Mesendoderm (in vitro differentiated cells): Measurements from ENCODE around the gene CD7.

Source experiments
- DNase-seq: peaks from one replicate; pipeline ENCODE4 v3.0.0; 2013
- H2AK5ac ChIP-seq: 2 replicates; pipeline ENCODE4 v1.6.1; 2013; ENCODE audit warnings: low read length, inconsistent platforms
- H2BK120ac ChIP-seq: 2 replicates; pipeline ENCODE4 v1.6.1; 2013; ENCODE audit warnings: low read depth, mild to moderate bottlenecking, low read length, moderate library complexity, mixed read lengths
- H2BK15ac ChIP-seq: replicated peaks from 2 replicates; pipeline ENCODE4 v1.6.1; 2013; ENCODE audit warnings: low read depth, mild to moderate bottlenecking, moderate library complexity
- H2BK5ac ChIP-seq: 2 replicates; pipeline ENCODE4 v1.6.1; 2013; ENCODE audit warnings: low read length, inconsistent platforms
- H3K18ac ChIP-seq: 2 replicates; pipeline ENCODE4 v1.6.1; 2013; ENCODE audit warnings: mild to moderate bottlenecking, low read length, mixed read lengths
- H3K23ac ChIP-seq: one replicate; pipeline ENCODE4 v1.6.1; 2013; ENCODE audit warnings: low read length
- H3K27ac ChIP-seq: 2 replicates; pipeline ENCODE4 v1.5.1; 2013; ENCODE audit warnings: low read depth, mild to moderate bottlenecking, inconsistent platforms, low read length, moderate library complexity
- H3K27me3 ChIP-seq: 2 replicates; pipeline ENCODE4 v1.6.1; 2013; ENCODE audit warnings: low read length, control low read depth, mild to moderate bottlenecking, inconsistent platforms; ENCODE audit not compliant: insufficient read depth, poor library complexity
- H3K36me3 ChIP-seq: 2 replicates; pipeline ENCODE4 v1.6.1; 2013; ENCODE audit warnings: low read length, inconsistent platforms; ENCODE audit not compliant: control insufficient read depth, insufficient read depth
- H3K4ac ChIP-seq: one replicate; pipeline ENCODE4 v1.6.1; 2013; ENCODE audit warnings: low read depth, mild to moderate bottlenecking, low read length, moderate library complexity
- H3K4me1 ChIP-seq: 2 replicates; pipeline ENCODE4 v1.6.1; 2013; ENCODE audit warnings: low read depth, low read length, inconsistent platforms; ENCODE audit not compliant: control insufficient read depth
- H3K4me2 ChIP-seq: 2 replicates; pipeline ENCODE4 v1.6.1; 2013; ENCODE audit warnings: low read length
- H3K4me3 ChIP-seq: 2 replicates; pipeline ENCODE4 v1.5.1; 2013; ENCODE audit warnings: mild to moderate bottlenecking, low read length
- H3K56ac ChIP-seq: one replicate; pipeline ENCODE4 v1.6.1; 2013; ENCODE audit warnings: low read length
- H3K79me1 ChIP-seq: 2 replicates; pipeline ENCODE4 v1.6.1; 2013; ENCODE audit warnings: low read length, inconsistent platforms
- H3K79me2 ChIP-seq: 2 replicates; pipeline ENCODE4 v1.6.1; 2013; ENCODE audit warnings: mild to moderate bottlenecking, low read length; ENCODE audit not compliant: control insufficient read depth, insufficient read depth
- H3K9ac ChIP-seq: 2 replicates; pipeline ENCODE4 v1.6.1; 2013; ENCODE audit warnings: low read length, inconsistent platforms
- H4K5ac ChIP-seq: one replicate; pipeline ENCODE4 v1.6.1; 2013; ENCODE audit warnings: low read length
- H4K8ac ChIP-seq: one replicate; pipeline ENCODE4 v1.6.1; 2013; ENCODE audit warnings: low read depth, mild to moderate bottlenecking, control low read depth, low read length, moderate library complexity
- WGBS: extraction: QIAGEN DNeasy Blood & Tissue Kit; methylation state at CpG from one replicate; pipeline ENCODE4 v1.1.7; 2013; ENCODE audit warnings: low lambda C conversion rate, missing lambda C conversion rate; ENCODE audit not compliant: insufficient coverage; ENCODE audit errors: extremely low coverage; 5-methylcytosine and 5-hydroxymethylcytosine counted together

CD7 gene

GRCh38 chr17:82344175-82344907 lies 26.9 kb upstream of the CD7 start:
- Histone ChIP-seq H3K4me2 (no peak overlapping the region), H3K4me1 (no peaks in the 10 kb centered on the region), H3K27ac (no peak overlapping the region), H2AK5ac (no peak overlapping the region), H2BK120ac (no peak overlapping the region), H2BK5ac (no peak overlapping the region), H3K4me3 (no peak overlapping the region), H2BK15ac (no peak overlapping the region), H4K8ac (no peak overlapping the region), H3K79me2 (no peaks in the 10 kb centered on the region), H3K23ac (no peak overlapping the region), H3K36me3 (no peaks in the 10 kb centered on the region), H3K79me1 (no peaks in the 10 kb centered on the region), H3K9ac (no peak overlapping the region), H3K27me3 (no peaks in the 10 kb centered on the region), H3K4ac (no peak overlapping the region), H3K56ac (no peak overlapping the region), H4K5ac (no peak overlapping the region), H3K18ac (no peak overlapping the region)
- WGBS: no CpG with 5 or more reads among the region's 24 CpGs
- DNase-seq: no peak

- Histone ChIP-seq H2BK120ac (no peak overlapping the region), H3K36me3 (no peaks in the 10 kb centered on the region), H2BK15ac (no peak overlapping the region), H3K79me2 (no peaks in the 10 kb centered on the region), H3K4ac (no peak overlapping the region), H3K4me2 (no peak overlapping the region), H3K79me1 (no peaks in the 10 kb centered on the region), H3K4me1 (no peaks in the 10 kb centered on the region), H3K56ac (no peak overlapping the region), H3K18ac (no peak overlapping the region), H3K27me3 (no peaks in the 10 kb centered on the region), H3K23ac (no peak overlapping the region), H2BK5ac (no peak overlapping the region), H3K4me3 (no peak overlapping the region), H4K5ac (no peak overlapping the region), H2AK5ac (no peak overlapping the region), H4K8ac (no peak overlapping the region), H3K27ac (no peak overlapping the region), H3K9ac (no peak overlapping the region)
- DNase-seq: peak; percentile 44
- no CpG with 5 or more reads among the region's 5 CpGs for WGBS
Measured at GRCh38 chr17:82343560-82343959, 26.2 kb upstream of the CD7 start.

GRCh38 chr17:82342361-82343079 lies 25.1 kb upstream of the CD7 start:
- H3K4me1 ChIP-seq: no peaks in the 10 kb centered on the region
- H3K27me3 ChIP-seq: no peaks in the 10 kb centered on the region
- H3K36me3 ChIP-seq: no peaks in the 10 kb centered on the region
- H3K79me1 ChIP-seq: no peaks in the 10 kb centered on the region
- H3K9ac ChIP-seq: no peak overlapping the region
- no CpG with 5 or more reads among the region's 28 CpGs for WGBS
- H3K56ac ChIP-seq: no peak overlapping the region
- DNase-seq: no peak
- no peak overlapping the region for H4K8ac ChIP-seq
- no peak overlapping the region for H2BK15ac ChIP-seq
- H3K79me2 ChIP-seq: no peaks in the 10 kb centered on the region
- H3K27ac ChIP-seq: no peak overlapping the region
- H3K4ac ChIP-seq: no peak overlapping the region
- no peak overlapping the region for H3K18ac ChIP-seq
- H2BK5ac ChIP-seq: no peak overlapping the region
- no peak overlapping the region for H4K5ac ChIP-seq
- H2AK5ac ChIP-seq: no peak overlapping the region
- H3K4me2 ChIP-seq: no peak overlapping the region
- no peak overlapping the region for H3K4me3 ChIP-seq
- no peak overlapping the region for H2BK120ac ChIP-seq
- H3K23ac ChIP-seq: no peak overlapping the region

GRCh38 chr17:82339634-82340580 lies 22.5 kb upstream of the CD7 start:
- Histone ChIP-seq H3K79me2 (no peaks in the 10 kb centered on the region), H2BK5ac (no peak overlapping the region), H3K79me1 (no peaks in the 10 kb centered on the region), H2BK15ac (no peak overlapping the region), H3K4me3 (no peak overlapping the region), H3K4ac (no peak overlapping the region), H3K18ac (no peak overlapping the region), H3K23ac (no peak overlapping the region), H2AK5ac (no peak overlapping the region), H3K27ac (no peak overlapping the region), H3K4me2 (no peak overlapping the region), H3K27me3 (peaks cover 5% of the 10 kb centered on the region), H3K56ac (no peak overlapping the region), H4K8ac (no peak overlapping the region), H2BK120ac (no peak overlapping the region), H3K9ac (no peak overlapping the region), H4K5ac (no peak overlapping the region), H3K36me3 (no peaks in the 10 kb centered on the region), H3K4me1 (no peaks in the 10 kb centered on the region)
- WGBS: no CpG with 5 or more reads among the region's 10 CpGs
- DNase-seq: no peak

- Histone ChIP-seq H2BK120ac (no peak overlapping the region), H3K9ac (no peak overlapping the region), H3K4me1 (no peaks in the 10 kb centered on the region), H3K23ac (no peak overlapping the region), H3K4me2 (no peak overlapping the region), H4K5ac (no peak overlapping the region), H3K56ac (no peak overlapping the region), H3K27me3 (peaks cover 14% of the 10 kb centered on the region), H3K79me2 (no peaks in the 10 kb centered on the region), H4K8ac (no peak overlapping the region), H3K36me3 (no peaks in the 10 kb centered on the region), H2BK5ac (no peak overlapping the region), H3K4me3 (no peak overlapping the region), H2BK15ac (no peak overlapping the region), H3K27ac (no peak overlapping the region), H3K79me1 (no peaks in the 10 kb centered on the region), H3K18ac (no peak overlapping the region), H3K4ac (no peak overlapping the region), H2AK5ac (no peak overlapping the region)
- WGBS: no CpG with 5 or more reads among the region's 29 CpGs
- DNase-seq: peak; percentile 70
Measured at GRCh38 chr17:82338858-82339633, 21.6 kb upstream of the CD7 start.
